Dedifferentiated amniotic fluid mesenchymal stem cell (primary cell): ENCODE measurements around the gene OR52I1.

Experiments
- DNase-seq: peaks from one replicate; pipeline ENCODE4 v3.0.0-alpha.2; 2016; ENCODE audit errors: extremely low spot score

OR52I1 gene

GRCh38 chr11:4593739-4594138, at the start of gene OR52I1:
Gene OR52I1 (plus strand): TSS chr11:4594039. CDS start chr11:4594039, 0 bp downstream.
- DNase-seq: no peak

GRCh38 chr11:4544891-4545290, 48.9 kb upstream of the OR52I1 start, which contains the start of gene OR52M1:
Gene OR52M1 (plus strand): TSS chr11:4545191. CDS start chr11:4545191, 0 bp downstream.
- no peak for DNase-seq

GRCh38 chr11:4546878-4547277, 47.0 kb upstream of the OR52I1 start:
- no peak for DNase-seq

DNA sequence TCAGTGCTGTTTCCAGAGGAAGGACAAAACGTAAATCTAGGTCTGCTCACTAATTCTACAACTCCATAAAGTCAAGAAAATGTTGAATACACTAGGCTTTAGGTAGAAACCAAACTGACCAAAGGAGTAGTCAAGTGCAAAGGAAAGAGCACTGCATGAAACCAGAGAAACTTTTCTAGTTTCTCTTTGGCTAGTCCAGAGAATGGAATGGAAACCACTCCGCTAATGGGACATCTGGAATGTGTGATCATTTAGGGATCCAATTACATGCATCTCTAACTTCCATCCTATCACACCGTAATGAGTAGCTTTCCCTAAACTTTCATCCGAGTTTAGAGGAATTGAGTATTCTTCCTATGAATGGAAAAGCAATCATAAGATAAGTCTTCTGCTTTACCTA, 46.4 kb upstream of the OR52I1 start:
- no peak for DNase-seq

DNA sequence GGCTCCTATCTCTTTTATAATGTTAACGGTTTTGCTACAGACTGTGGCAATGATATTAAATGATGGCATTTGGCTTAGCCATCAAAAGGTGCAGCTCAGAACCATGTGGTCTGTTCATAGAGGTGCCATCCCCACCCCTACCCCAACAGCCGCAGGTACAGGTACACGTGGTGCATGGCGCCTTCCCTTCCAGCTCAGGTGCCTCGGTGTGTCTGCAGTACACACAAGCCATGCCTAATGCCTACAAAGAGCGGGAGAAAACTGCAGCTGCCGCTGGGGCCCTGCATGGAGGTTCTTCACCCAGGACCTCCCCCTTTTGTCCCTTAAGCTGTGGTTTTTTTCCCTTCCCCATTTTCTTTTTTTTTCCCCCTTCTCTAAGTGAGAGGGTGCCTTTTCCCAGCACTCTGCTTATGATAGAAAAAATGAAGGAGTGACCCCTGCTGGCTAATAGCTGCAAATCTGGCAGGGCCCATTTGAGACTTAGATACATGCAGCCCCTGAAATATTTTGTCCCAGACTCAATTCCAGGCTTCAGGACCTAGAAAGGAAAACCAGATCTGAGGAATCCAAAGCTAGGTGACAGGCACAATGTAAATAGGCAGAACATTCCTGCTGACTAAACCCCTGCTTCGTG, 42.4 kb upstream of the OR52I1 start:
- DNase-seq: no peak

GRCh38 chr11:4559527-4560440, 34.1 kb upstream of the OR52I1 start:
- no peak for DNase-seq

DNA sequence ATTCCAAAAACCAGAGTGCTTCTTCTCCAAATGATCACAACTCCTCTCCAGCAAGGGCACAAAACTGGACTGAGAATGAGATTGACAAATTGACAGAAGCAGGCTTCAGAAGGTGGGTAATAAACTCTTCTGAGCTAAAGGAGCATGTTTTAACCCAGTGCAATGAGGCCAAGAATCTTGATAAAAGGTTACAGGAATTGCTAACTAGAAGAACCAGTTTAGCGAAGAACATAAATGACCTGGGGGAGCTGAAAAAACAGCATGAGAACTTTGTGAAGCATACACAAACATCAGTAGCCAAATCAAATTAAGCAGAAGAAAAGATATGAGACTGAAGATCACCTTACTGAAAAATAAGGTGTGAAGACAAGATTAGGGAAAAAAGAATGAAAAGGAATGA, 33.4 kb upstream of the OR52I1 start:
- DNase-seq: no peak

- DNase-seq: no peak
Measured at GRCh38 chr11:4565371-4565770, 28.5 kb upstream of the OR52I1 start.

DNA sequence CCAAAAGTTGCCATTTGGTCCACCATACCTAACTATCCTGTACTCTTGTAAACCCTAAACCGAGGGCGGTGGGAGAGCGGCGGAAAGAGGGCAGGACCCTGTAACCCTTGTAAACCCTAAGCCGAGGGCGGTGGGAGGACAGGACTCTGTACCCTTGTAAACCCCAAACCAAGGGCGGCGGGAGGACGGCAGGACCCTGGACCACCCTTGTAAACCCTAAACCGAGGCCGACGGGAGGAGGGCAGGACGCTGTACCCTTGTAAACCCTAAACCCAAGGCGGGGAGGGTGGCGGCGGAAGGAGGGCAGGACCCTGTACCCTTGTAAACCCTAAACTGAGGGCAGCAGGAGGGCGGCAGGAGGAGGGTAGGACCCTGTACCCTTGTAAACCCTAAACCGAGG, 24.8 kb upstream of the OR52I1 start:
- DNase-seq: no peak

DNA sequence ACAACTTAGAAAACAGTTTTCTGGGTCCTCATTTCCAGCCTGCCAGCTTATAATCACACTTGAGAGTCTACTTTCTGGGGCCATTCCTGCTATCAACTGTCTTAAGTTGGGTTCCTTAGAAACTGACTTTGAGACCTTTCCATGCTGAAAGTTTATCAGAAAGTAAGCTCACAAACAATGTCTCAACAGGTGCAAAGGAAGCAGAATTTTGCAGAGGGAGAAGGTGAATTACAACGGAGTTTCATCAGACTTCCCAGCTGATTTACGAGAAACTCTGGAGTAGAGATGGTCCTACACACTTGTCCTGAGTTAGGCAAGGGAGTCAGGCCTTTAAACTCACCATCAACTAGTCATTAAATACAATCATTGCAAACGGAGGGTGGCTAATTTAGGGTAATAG, 17.0 kb upstream of the OR52I1 start:
- no peak for DNase-seq

- DNase-seq: no peak
Measured at GRCh38 chr11:4577761-4578160, 16.1 kb upstream of the OR52I1 start.

GRCh38 chr11:4578624-4579023, 15.2 kb upstream of the OR52I1 start:
- DNase-seq: no peak

DNA sequence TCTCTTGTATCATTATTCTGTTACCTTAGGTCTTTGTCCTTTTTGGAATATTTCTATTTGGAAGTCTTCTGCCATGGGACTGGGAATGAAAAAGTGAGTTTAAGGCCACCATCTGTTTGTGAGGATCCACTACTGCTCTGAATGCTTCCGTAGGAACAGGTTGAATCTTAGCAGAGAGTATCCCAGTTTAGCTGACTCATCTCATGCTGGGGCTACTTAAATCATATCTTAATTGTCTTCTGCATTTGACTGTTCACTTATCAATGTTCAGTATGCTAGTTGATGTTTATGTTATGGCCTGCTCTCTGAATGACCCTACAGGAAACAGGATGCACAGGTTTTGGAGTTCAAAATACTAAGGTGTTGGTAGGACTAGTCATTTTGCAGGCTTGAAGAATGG, 13.7 kb upstream of the OR52I1 start:
- no peak for DNase-seq

- no peak for DNase-seq
Measured at GRCh38 chr11:4581443-4581842, 12.4 kb upstream of the OR52I1 start, which contains the start of gene OR52I2. Gene OR52I2 (plus strand): TSS chr11:4581743.

GRCh38 chr11:4589017-4589416, 4.8 kb upstream of the OR52I1 start:
- DNase-seq: no peak

DNA sequence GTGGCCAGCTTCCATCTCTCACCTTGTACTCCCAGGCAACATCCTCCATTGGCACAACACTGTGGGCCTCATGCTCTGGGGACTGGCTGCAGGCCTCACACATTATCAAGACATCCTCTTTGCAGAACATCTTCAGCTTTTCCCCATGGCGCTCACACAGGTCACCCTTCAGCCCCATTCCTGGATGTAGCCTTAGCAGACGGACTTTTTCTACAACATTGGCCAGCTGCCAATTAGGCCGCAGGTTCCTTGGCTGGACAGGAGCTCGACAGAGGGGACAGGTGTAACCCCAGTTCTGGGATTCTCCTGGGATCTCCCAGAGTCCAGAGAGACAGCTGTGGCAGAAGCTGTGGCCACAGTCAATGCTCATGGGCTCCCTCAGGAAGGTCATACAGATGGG, 11.2 kb downstream of the OR52I1 start:
- no peak for DNase-seq

GRCh38 chr11:4606231-4607015, 12.6 kb downstream of the OR52I1 start:
- no peak for DNase-seq

GRCh38 chr11:4607096-4607495, 13.3 kb downstream of the OR52I1 start:
- DNase-seq: no peak

GRCh38 chr11:4607781-4608666, 14.2 kb downstream of the OR52I1 start, which contains the start of gene TRIM68:
Gene TRIM68 (minus strand): TSS chr11:4608231. CDS start chr11:4605504, 2,727 bp downstream.
- DNase-seq: peak; percentile 96

DNA sequence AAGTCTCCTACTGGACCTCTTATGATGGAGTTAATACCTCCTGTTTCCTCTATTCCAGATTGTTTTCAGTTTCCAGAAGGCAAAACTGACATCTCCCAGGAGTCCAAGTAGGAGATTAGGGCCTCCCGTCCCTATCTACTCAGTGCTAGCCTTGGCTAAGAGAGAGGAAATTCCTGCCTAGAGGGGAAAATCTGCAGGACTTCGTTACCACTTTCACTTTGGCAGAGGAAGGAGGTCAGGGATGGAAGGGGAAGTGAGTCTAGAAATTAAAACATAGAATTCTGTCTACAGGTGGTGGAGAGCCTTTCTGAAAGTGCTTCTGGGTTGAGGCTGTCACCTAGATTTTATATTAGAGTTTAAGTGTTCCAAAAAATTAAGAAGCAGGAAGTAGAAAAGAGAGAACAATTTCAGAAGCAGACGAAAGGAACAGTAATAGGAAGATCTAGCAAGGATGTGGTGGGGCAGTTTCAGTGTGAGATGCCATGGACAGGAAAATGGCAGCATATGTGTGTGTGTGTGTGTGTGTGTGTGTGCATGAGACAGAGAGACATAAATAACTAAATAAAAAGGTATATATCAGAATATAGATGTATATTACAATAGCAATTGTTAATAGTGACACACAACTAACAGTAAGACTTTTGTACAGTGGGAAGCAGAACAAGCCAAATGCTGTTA, 16.6 kb downstream of the OR52I1 start:
- DNase-seq: no peak

- no peak for DNase-seq
Measured at GRCh38 chr11:4611986-4612385, 18.1 kb downstream of the OR52I1 start.
